K562 (cell line): ENCODE measurements around the gene ARL10. TPM values are rescaled to one million over a fixed set of nuclear protein-coding genes. Genes with fewer than 3 reads are reported as not detected.

Experiments
- ATF3 ChIP-seq, 2 experiments: fragments of 450-650 bp in 1 of 2; sonication (generic) in 1 of 2; formaldehyde crosslinking in 1 of 2; IDR thresholded peaks in 1 of 2; conservative IDR thresholded peaks in 1 of 2; 2 replicates each; pipeline versions ENCODE4 v1.6.1 to v1.8.1; 2016 to 2023; ENCODE audit warnings: mild to moderate bottlenecking in 2 of 2, moderate library complexity in 2 of 2, inconsistent platforms in 1 of 2, missing genetic modification reagents in 1 of 2
- BCOR ChIP-seq: fragments of 450-650 bp; IDR thresholded peaks from 2 replicates; pipeline ENCODE4 v1.6.1; 2016
- E2F6 ChIP-seq, 2 experiments: IDR thresholded peaks; 2 replicates each; pipeline ENCODE4 v1.6.1; 2011; ENCODE audit warnings: borderline replicate concordance in 1 of 2, control low read depth in 1 of 2, low read depth in 1 of 2, low read length in 1 of 2, mild to moderate bottlenecking in 1 of 2, mixed read lengths in 1 of 2, moderate library complexity in 1 of 2; ENCODE audit not compliant: insufficient read depth in 1 of 2, insufficient read length in 1 of 2, poor library complexity in 1 of 2, severe bottlenecking in 1 of 2; ENCODE audit errors: extremely low read depth in 1 of 2
- KAT2B ChIP-seq: IDR thresholded peaks from one replicate; pipeline ENCODE4 v1.6.1; 2012; ENCODE audit warnings: low read depth, mild to moderate bottlenecking, control low read depth, inconsistent platforms, low read length, moderate library complexity
- MAX ChIP-seq: sonication (generic); formaldehyde crosslinking; IDR thresholded peaks from 2 replicates; pipeline ENCODE4 v1.9.0; 2022; ENCODE audit warnings: mild to moderate bottlenecking, missing genetic modification reagents
- POU5F1 ChIP-seq: fragments of 150-350 bp; IDR thresholded peaks from 2 replicates; pipeline ENCODE4 v1.6.1; 2014; ENCODE audit warnings: borderline replicate concordance, low read length, low read depth, mild to moderate bottlenecking; ENCODE audit not compliant: partially characterized antibody
- RAD21 ChIP-seq, 2 experiments: fragments of 250-450 bp in 1 of 2; fragments of 450-650 bp in 1 of 2; sonication (Bioruptor Pico) in 1 of 2; formaldehyde crosslinking in 1 of 2; IDR thresholded peaks in 1 of 2; conservative IDR thresholded peaks in 1 of 2; 2 replicates each; pipeline versions ENCODE4 v1.4.0 to v1.8.0; 2020 to 2022; ENCODE audit warnings: mild to moderate bottlenecking in 2 of 2, moderate library complexity in 1 of 2
- RBFOX2 ChIP-seq: fragments of 200-400 bp; formaldehyde crosslinking; IDR thresholded peaks from 2 replicates; pipeline ENCODE4 v1.6.1; 2017; ENCODE audit warnings: low read depth, mild to moderate bottlenecking, low read length, moderate library complexity
- SMARCA4 ChIP-seq: fragments of 450-650 bp; IDR thresholded peaks from 2 replicates; pipeline ENCODE4 v1.6.1; 2016
- ZNF274 ChIP-seq: IDR thresholded peaks from 2 replicates; pipeline ENCODE4 v1.6.1; 2011; ENCODE audit warnings: low read depth, mild to moderate bottlenecking, low read length, moderate library complexity, borderline replicate concordance
- ZNF280A ChIP-seq: fragments of 450-650 bp; IDR thresholded peaks from 2 replicates; pipeline ENCODE4 v1.6.1; 2018; ENCODE audit warnings: mild to moderate bottlenecking, low read depth; ENCODE audit not compliant: partially characterized antibody
- ZNF583 ChIP-seq: fragments of 250-450 bp; sonication (Bioruptor Pico); IDR thresholded peaks from 2 replicates; pipeline ENCODE4 v1.4.0; 2020
- polyA plus RNA-seq, 8 experiments: library from polyadenylated mRNA; depleted of rRNA in 4 of 8; stranded (reverse) in 5 of 8; unstranded in 3 of 8; fragments of >200 nt; fragmentation: Nextera tagmentation in 2 of 8; fragmentation: Illumina TruSeq in 1 of 8; extraction: Ambion mirVana in 2 of 8; extraction: Trizol in 1 of 8; gene quantifications; 2 replicates each; pipeline versions ENCODE4 v1.2.1 to v1.2.3, GENCODE V29; 2011 to 2014; ENCODE audit warnings: inconsistent platforms in 1 of 8, missing spikeins in 1 of 8
- total RNA-seq, 7 experiments: library from RNA; depleted of rRNA in 6 of 7; stranded (reverse); fragments of >200 nt in 6 of 7; fragmentation: Illumina TruSeq in 2 of 7; extraction: Trizol in 2 of 7; gene quantifications; 2 replicates each; pipeline versions ENCODE4 v1.2.1 to v1.2.3, GENCODE V29; 2011 to 2021; ENCODE audit warnings: low replicate concordance in 1 of 7
- TF ChIP-seq, protein P1 (sequence below), 2 experiments: fragments of 450-650 bp; conservative IDR thresholded peaks; 2 replicates each; pipeline ENCODE4 v1.6.1; 2017; ENCODE audit warnings: mild to moderate bottlenecking in 2 of 2, moderate library complexity in 2 of 2
- TF ChIP-seq, protein P2 (sequence below): IDR thresholded peaks from 2 replicates; pipeline ENCODE4 v1.6.1; 2011; ENCODE audit warnings: borderline replicate concordance, low read depth, mild to moderate bottlenecking, moderate library complexity, low read length; ENCODE audit not compliant: insufficient read depth, poor library complexity, severe bottlenecking
- TF ChIP-seq, protein P3 (sequence below), 2 experiments: fragments of 450-650 bp; IDR thresholded peaks; 2 replicates each; pipeline ENCODE4 v1.6.1; 2016

ARL10 gene
- total and polyA plus RNA-seq, 9 of the 15 experiments (the other 6 are each of a cell fraction or from before 2014, with no cell fraction given) = under 0.01 to 0.40 (median 0.34) TPM; not detected in 3

DNA sequence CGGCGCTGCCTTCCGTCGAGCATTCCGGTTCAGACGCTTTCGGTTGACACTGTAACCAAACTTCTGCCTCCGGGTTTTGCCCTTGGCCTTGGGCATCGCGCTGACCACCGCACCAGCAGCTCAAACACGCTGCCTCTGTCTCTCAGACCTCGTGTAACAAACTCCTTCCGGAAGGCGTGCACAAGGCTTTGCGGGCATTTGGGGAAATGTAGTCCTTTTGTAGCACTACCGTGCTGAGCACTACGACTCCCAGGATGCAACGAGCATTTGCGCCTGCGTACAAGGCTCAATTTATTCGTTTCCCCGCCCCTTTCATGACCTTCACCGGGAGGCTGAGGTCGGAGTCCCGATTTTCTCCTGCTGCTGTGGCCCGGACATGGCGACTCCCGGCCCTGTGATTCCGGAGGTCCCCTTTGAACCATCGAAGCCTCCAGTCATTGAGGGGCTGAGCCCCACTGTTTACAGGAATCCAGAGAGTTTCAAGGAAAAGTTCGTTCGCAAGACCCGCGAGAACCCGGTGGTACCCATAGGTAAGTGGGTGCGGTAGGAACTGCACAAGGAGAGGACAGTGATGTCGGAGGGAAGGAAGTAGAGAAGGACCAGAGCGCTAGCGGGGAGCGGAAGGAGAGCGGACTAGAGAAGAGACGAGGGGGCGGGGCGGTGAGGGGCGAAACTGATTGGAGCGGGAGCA, 23.3 kb downstream of the ARL10 start, which contains the start of the genes HIGD2A and NOP16 (continued):
- TF ChIP-seq POU5F1 (no peak), BCOR (peak; percentile 70), ZNF583 (CRISPR knock-in tag) (no peak), RBFOX2 (peak; percentile 92), E2F6 (IDR thresholded peaks at IDR 0.05; ENCODE audit: borderline replicate concordance in 1 of 2, extremely low read depth in 1 of 2, insufficient read depth in 1 of 2, insufficient read length in 1 of 2, low read depth in 1 of 2, low read length in 1 of 2, poor library complexity in 1 of 2, severe bottlenecking in 1 of 2) (peak; percentile 78 to 82), ZNF274 (no peak), ZNF280A (no peak), MAX (peak; percentile 99), KAT2B (no peak), RAD21 (CRISPR knock-in tag; conservative IDR thresholded peaks at IDR 0.05 in 1 of 2, IDR thresholded peaks at IDR 0.05 in 1 of 2) (peak; percentile 1 to 6; a peak in 1 of 4 replicates), ATF3 (IDR thresholded peaks at IDR 0.05) (no peak), ATF3 (CRISPR knock-in tag; conservative IDR thresholded peaks at IDR 0.05) (peak; percentile 89), SMARCA4 (peak; percentile 42; the same call in 1 of the 2 replicates)
- TF ChIP-seq, protein P1, sequence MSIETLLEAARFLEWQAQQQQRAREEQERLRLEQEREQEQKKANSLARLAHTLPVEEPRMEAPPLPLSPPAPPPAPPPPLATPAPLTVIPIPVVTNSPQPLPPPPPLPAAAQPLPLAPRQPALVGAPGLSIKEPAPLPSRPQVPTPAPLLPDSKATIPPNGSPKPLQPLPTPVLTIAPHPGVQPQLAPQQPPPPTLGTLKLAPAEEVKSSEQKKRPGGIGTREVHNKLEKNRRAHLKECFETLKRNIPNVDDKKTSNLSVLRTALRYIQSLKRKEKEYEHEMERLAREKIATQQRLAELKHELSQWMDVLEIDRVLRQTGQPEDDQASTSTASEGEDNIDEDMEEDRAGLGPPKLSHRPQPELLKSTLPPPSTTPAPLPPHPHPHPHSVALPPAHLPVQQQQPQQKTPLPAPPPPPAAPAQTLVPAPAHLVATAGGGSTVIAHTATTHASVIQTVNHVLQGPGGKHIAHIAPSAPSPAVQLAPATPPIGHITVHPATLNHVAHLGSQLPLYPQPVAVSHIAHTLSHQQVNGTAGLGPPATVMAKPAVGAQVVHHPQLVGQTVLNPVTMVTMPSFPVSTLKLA (conservative IDR thresholded peaks at IDR 0.05) = peak; percentile 98 to 99
- TF ChIP-seq, protein P2, sequence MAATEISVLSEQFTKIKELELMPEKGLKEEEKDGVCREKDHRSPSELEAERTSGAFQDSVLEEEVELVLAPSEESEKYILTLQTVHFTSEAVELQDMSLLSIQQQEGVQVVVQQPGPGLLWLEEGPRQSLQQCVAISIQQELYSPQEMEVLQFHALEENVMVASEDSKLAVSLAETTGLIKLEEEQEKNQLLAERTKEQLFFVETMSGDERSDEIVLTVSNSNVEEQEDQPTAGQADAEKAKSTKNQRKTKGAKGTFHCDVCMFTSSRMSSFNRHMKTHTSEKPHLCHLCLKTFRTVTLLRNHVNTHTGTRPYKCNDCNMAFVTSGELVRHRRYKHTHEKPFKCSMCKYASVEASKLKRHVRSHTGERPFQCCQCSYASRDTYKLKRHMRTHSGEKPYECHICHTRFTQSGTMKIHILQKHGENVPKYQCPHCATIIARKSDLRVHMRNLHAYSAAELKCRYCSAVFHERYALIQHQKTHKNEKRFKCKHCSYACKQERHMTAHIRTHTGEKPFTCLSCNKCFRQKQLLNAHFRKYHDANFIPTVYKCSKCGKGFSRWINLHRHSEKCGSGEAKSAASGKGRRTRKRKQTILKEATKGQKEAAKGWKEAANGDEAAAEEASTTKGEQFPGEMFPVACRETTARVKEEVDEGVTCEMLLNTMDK = peak; percentile 6
- TF ChIP-seq, protein P3, sequence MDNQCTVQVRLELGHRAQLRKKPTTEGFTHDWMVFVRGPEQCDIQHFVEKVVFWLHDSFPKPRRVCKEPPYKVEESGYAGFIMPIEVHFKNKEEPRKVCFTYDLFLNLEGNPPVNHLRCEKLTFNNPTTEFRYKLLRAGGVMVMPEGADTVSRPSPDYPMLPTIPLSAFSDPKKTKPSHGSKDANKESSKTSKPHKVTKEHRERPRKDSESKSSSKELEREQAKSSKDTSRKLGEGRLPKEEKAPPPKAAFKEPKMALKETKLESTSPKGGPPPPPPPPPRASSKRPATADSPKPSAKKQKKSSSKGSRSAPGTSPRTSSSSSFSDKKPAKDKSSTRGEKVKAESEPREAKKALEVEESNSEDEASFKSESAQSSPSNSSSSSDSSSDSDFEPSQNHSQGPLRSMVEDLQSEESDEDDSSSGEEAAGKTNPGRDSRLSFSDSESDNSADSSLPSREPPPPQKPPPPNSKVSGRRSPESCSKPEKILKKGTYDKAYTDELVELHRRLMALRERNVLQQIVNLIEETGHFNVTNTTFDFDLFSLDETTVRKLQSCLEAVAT (IDR thresholded peaks at IDR 0.05) = peak; percentile 73 to 80; a peak in 3 of 4 replicates
